OCI-LY1 (cell line): ENCODE data around the gene VAMP4.

Experiments used
- H2AFZ ChIP-seq: fragments of 200-600 bp; sonication (generic), shearing (Covaris generic); 2 replicates; pipeline ENCODE4 v1.6.0; 2014; ENCODE audit warnings: antibody characterized with exemption, mild to moderate bottlenecking, low read length
- H3F3A ChIP-seq: fragments of 200-600 bp; sonication (generic), shearing (Covaris generic); 2 replicates; pipeline ENCODE4 v1.6.0; 2014; ENCODE audit warnings: mild to moderate bottlenecking, antibody characterized with exemption, low read length, moderate library complexity; ENCODE audit not compliant: insufficient read depth
- H3K27ac ChIP-seq: fragments of 200-600 bp; sonication (generic); 2 replicates; pipeline ENCODE4 v1.5.1; 2014; ENCODE audit warnings: low read length, mixed run types, mild to moderate bottlenecking, low read depth; ENCODE audit not compliant: poor library complexity, severe bottlenecking
- H3K27me3 ChIP-seq: fragments of 200-600 bp; sonication (generic); 2 replicates; pipeline ENCODE4 v1.6.0; 2014; ENCODE audit warnings: antibody characterized with exemption, mild to moderate bottlenecking, low read length, moderate library complexity; ENCODE audit not compliant: insufficient read depth
- H3K36me3 ChIP-seq: fragments of 200-600 bp; sonication (generic); 2 replicates; pipeline ENCODE4 v1.6.1; 2014; ENCODE audit warnings: mild to moderate bottlenecking, antibody characterized with exemption, low read length, moderate library complexity, mixed read lengths; ENCODE audit not compliant: insufficient read depth
- H3K4me1 ChIP-seq: fragments of 200-600 bp; sonication (generic); 2 replicates; pipeline ENCODE4 v1.5.1; 2014; ENCODE audit warnings: mild to moderate bottlenecking, low read length, moderate library complexity; ENCODE audit not compliant: insufficient read depth, severe bottlenecking
- H3K4me2 ChIP-seq: fragments of 200-600 bp; sonication (generic), shearing (Covaris generic); 2 replicates; pipeline ENCODE4 v1.6.1; 2014; ENCODE audit warnings: low read length
- H3K4me3 ChIP-seq: fragments of 200-600 bp; sonication (generic); 2 replicates; pipeline ENCODE4 v1.5.1; 2014; ENCODE audit warnings: low read length, low read depth, mild to moderate bottlenecking, mixed read lengths; ENCODE audit not compliant: poor library complexity, severe bottlenecking
- H3K79me2 ChIP-seq: fragments of 200-600 bp; shearing (Covaris generic); 2 replicates; pipeline ENCODE4 v1.6.1; 2016; ENCODE audit warnings: mixed run types, low read length, mixed read lengths; ENCODE audit not compliant: insufficient read depth
- H3K9ac ChIP-seq: fragments of 200-600 bp; sonication (generic), shearing (Covaris generic); 2 replicates; pipeline ENCODE4 v1.6.1; 2014; ENCODE audit warnings: mild to moderate bottlenecking, low read length, mixed read lengths
- H3K9me2 ChIP-seq: fragments of 200-600 bp; sonication (generic), shearing (Covaris generic); 2 replicates; pipeline ENCODE4 v1.6.1; 2014; ENCODE audit warnings: low read depth, mild to moderate bottlenecking, low read length, mixed read lengths
- H3K9me3 ChIP-seq: fragments of 200-600 bp; shearing (Covaris generic); 2 replicates; pipeline ENCODE4 v1.6.1; 2014; ENCODE audit warnings: low read length, mixed read lengths
- H4K20me1 ChIP-seq: fragments of 200-600 bp; sonication (generic), shearing (Covaris generic); 2 replicates; pipeline ENCODE4 v1.6.0; 2016; ENCODE audit warnings: mild to moderate bottlenecking, low read length; ENCODE audit not compliant: insufficient read depth
- CTCF ChIP-seq: fragments of 200-600 bp; sonication (generic), shearing (Covaris generic); IDR thresholded peaks from 2 replicates; pipeline ENCODE4 v1.5.1; 2017; ENCODE audit warnings: mild to moderate bottlenecking, antibody characterized with exemption, low read length, moderate library complexity, mixed read lengths
- EZH2 ChIP-seq: fragments of 200-600 bp; sonication (generic), shearing (Covaris generic); IDR thresholded peaks from 2 replicates; pipeline ENCODE4 v1.8.0; 2017; ENCODE audit warnings: borderline replicate concordance, mixed run types, mild to moderate bottlenecking, antibody characterized with exemption, low read length, moderate library complexity, mixed read lengths

The VAMP4 gene

GRCh38 chr1:171784784-171785183, 42.9 kb upstream of the VAMP4 start:
- no peaks in the 10 kb centered on the region for H3K27me3 ChIP-seq
- H3K79me2 ChIP-seq, result no peaks in the 10 kb centered on the region
- TF ChIP-seq EZH2 (no peak), CTCF (no peak)
- no peaks in the 10 kb centered on the region for H4K20me1 ChIP-seq
- no peaks in the 10 kb centered on the region for H3K9me3 ChIP-seq
- H3K4me3 ChIP-seq, result peak overlapping the region; percentile 9
- no peaks in the 10 kb centered on the region for H3F3A ChIP-seq
- peaks cover 60% of the 10 kb centered on the region for H3K36me3 ChIP-seq
- peaks cover 47% of the 10 kb centered on the region for H3K4me1 ChIP-seq
- peak overlapping the region; percentile 49 for H3K4me2 ChIP-seq
- H2AFZ ChIP-seq, result no peak overlapping the region
- H3K9me2 ChIP-seq, result no peaks in the 10 kb centered on the region
- H3K27ac ChIP-seq, result no peak overlapping the region
- no peak overlapping the region; the same call in 1 of the 2 replicates for H3K9ac ChIP-seq

- TF ChIP-seq EZH2, result no peak
- TF ChIP-seq CTCF, result no peak
- Histone ChIP-seq H3K9ac (no peak overlapping the region), H4K20me1 (no peaks in the 10 kb centered on the region), H3K79me2 (no peaks in the 10 kb centered on the region), H3K4me2 (peak overlapping the region; percentile 49; the same call in 1 of the 2 replicates), H3K36me3 (peaks cover 52% of the 10 kb centered on the region), H3K4me3 (no peak overlapping the region), H3K9me2 (no peaks in the 10 kb centered on the region), H3K27me3 (no peaks in the 10 kb centered on the region), H3K9me3 (no peaks in the 10 kb centered on the region), H3F3A (no peaks in the 10 kb centered on the region), H3K27ac (no peak overlapping the region), H2AFZ (no peak overlapping the region), H3K4me1 (peaks cover 47% of the 10 kb centered on the region)
These were observed 42.1 kb upstream of the VAMP4 start for GRCh38 chr1:171783816-171784530.

GRCh38 chr1:171781176-171781875, 39.5 kb upstream of the VAMP4 start, which contains the start of gene METTL13:
Gene METTL13 (plus strand): TSS chr1:171781660. CDS start chr1:171781968, 308 bp downstream.
- peak within 1 kb of the TSS; percentile 85 for H3K4me2 ChIP-seq
- H3K9ac ChIP-seq, result peak within 1 kb of the TSS; percentile 79
- H4K20me1 ChIP-seq, result no peaks in the 10 kb centered on the region
- no peaks in the 10 kb centered on the region for H3K27me3 ChIP-seq
- no peaks in the 10 kb centered on the region for H3K9me2 ChIP-seq
- peak within 1 kb of the TSS; percentile 10 for H2AFZ ChIP-seq
- TF ChIP-seq CTCF (no peak), EZH2 (no peak)
- H3K9me3 ChIP-seq, result no peaks in the 10 kb centered on the region
- H3K79me2 ChIP-seq, result no peaks in the 10 kb centered on the region
- H3K4me3 ChIP-seq, result peak within 1 kb of the TSS; percentile 91
- peaks cover 47% of the 10 kb centered on the region for H3K4me1 ChIP-seq
- H3F3A ChIP-seq, result no peaks in the 10 kb centered on the region
- peak within 1 kb of the TSS; percentile 75 for H3K27ac ChIP-seq
- H3K36me3 ChIP-seq, result peaks cover 27% of the 10 kb centered on the region
